Left ventricle myocardium inferior (tissue), 1 donor: Measurements from ENCODE around the gene DDAH1. TPM values are rescaled to one million over a fixed set of nuclear protein-coding genes. Genes with fewer than 3 reads are reported as not detected.

Experiments used
- DNase-seq: peaks from one replicate; pipeline ENCODE4 v3.0.0-alpha.2; 2020
- H3K27ac ChIP-seq: fragments of 200-600 bp; replicated peaks from 2 replicates; pipeline ENCODE4 v1.8.0; 2021
- H3K27me3 ChIP-seq: fragments of 200-600 bp; 2 replicates; pipeline ENCODE4 v1.8.0; 2021; ENCODE audit warnings: low read depth
- H3K36me3 ChIP-seq: fragments of 200-600 bp; 2 replicates; pipeline ENCODE4 v1.8.0; 2021
- H3K4me1 ChIP-seq: fragments of 200-600 bp; 2 replicates; pipeline ENCODE4 v1.8.0; 2021
- H3K4me3 ChIP-seq: fragments of 200-600 bp; 2 replicates; pipeline ENCODE4 v1.8.0; 2021; ENCODE audit warnings: mild to moderate bottlenecking, moderate library complexity
- H3K9me3 ChIP-seq: fragments of 200-600 bp; replicated peaks from 2 replicates; pipeline ENCODE4 v1.8.0; 2021
- intact Hi-C: fragments of 100-400 bp; cut with micrococcal nuclease; formaldehyde crosslinking; loops from one replicate; pipeline ENCODE4 v1.11.0; 2022
- total RNA-seq: library from RNA; stranded (reverse); fragmentation: NEBNext Ultra II Directional; extraction: Animal tissue kit (Norgen Biotek cat#: 25700); gene quantifications from one replicate; pipeline ENCODE4 v1.2.1, GENCODE V29; 2021
- TF ChIP-seq, protein P1 (sequence below): fragments of 200-600 bp; IDR thresholded peaks from 2 replicates; pipeline ENCODE4 v1.8.0; 2021; ENCODE audit warnings: antibody characterized with exemption, mild to moderate bottlenecking, borderline replicate concordance
- donor health status: DM: no; HTN: yes; CAD: no; lungs with severe emphysema.

Gene DDAH1
- total RNA-seq, 1 donor from 2014 or later, result 10.1 TPM

DNA sequence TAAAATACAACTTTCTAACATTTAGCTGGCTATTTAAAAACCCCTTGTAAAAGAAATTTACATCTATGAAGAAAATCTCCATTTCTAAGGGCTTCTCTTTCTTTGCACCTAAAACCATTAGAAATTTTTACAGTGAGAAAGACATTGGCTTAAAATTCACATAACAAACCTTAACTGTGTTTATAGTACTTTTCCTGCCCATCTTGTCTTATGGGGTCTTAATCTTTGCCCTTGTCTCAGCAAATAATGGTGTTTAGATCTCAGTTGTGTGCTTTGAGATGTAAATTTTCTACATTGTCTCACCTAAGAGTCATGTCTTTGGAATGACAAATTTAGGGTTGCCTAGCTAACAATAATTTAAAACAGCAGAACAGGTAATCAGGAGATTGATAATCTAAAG lies 71.5 kb downstream of the DDAH1 start:
- no peak overlapping the region for H3K4me3 ChIP-seq
- no peaks in the 10 kb centered on the region for H3K9me3 ChIP-seq
- no peaks in the 10 kb centered on the region for H3K36me3 ChIP-seq
- TF ChIP-seq, protein P1, sequence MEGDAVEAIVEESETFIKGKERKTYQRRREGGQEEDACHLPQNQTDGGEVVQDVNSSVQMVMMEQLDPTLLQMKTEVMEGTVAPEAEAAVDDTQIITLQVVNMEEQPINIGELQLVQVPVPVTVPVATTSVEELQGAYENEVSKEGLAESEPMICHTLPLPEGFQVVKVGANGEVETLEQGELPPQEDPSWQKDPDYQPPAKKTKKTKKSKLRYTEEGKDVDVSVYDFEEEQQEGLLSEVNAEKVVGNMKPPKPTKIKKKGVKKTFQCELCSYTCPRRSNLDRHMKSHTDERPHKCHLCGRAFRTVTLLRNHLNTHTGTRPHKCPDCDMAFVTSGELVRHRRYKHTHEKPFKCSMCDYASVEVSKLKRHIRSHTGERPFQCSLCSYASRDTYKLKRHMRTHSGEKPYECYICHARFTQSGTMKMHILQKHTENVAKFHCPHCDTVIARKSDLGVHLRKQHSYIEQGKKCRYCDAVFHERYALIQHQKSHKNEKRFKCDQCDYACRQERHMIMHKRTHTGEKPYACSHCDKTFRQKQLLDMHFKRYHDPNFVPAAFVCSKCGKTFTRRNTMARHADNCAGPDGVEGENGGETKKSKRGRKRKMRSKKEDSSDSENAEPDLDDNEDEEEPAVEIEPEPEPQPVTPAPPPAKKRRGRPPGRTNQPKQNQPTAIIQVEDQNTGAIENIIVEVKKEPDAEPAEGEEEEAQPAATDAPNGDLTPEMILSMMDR, result no peak
- H3K27ac ChIP-seq, result no peak overlapping the region
- peaks cover 4% of the 10 kb centered on the region for H3K4me1 ChIP-seq
- intact Hi-C loops, result no loop called here
- no peaks in the 10 kb centered on the region for H3K27me3 ChIP-seq
- no peak for DNase-seq

DNA sequence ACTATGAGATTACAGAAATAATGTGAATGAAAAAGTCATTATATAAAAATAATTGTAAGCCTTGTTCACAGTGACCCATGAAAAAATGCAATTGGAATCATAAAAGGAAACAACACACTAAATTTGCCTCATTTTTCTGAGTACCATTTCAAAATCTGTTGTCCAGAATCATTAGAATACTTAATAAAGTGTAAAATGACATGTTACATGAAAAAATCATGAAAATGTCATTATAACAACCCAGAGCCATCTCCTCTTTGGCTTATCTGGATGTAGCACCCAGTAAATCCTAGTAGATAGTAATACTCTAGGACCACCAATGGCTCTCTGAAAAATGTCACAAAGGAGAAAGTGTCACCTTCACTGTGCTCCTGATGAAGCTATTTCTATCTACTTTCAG lies 76.5 kb downstream of the DDAH1 start:
- intact Hi-C loops, result no loop called here
- Histone ChIP-seq H3K36me3 (no peaks in the 10 kb centered on the region), H3K27ac (no peak overlapping the region), H3K27me3 (no peaks in the 10 kb centered on the region), H3K4me3 (no peak overlapping the region), H3K4me1 (peaks cover 6% of the 10 kb centered on the region), H3K9me3 (peaks cover 16% of the 10 kb centered on the region)
- TF ChIP-seq, protein P1, result no peak
- no peak for DNase-seq

- Histone ChIP-seq H3K4me1 (peaks cover 6% of the 10 kb centered on the region), H3K27me3 (no peaks in the 10 kb centered on the region), H3K4me3 (no peak overlapping the region), H3K36me3 (peaks cover 2% of the 10 kb centered on the region), H3K9me3 (peaks cover 23% of the 10 kb centered on the region), H3K27ac (no peak overlapping the region)
- no peak for DNase-seq
- TF ChIP-seq, protein P1, result no peak
- intact Hi-C loops, result no loop called here
Measured at GRCh38 chr1:85387781-85388180, 77.2 kb downstream of the DDAH1 start.

- Histone ChIP-seq H3K4me1 (peaks cover 6% of the 10 kb centered on the region), H3K9me3 (peaks cover 32% of the 10 kb centered on the region), H3K27ac (no peak overlapping the region), H3K36me3 (peaks cover 7% of the 10 kb centered on the region), H3K27me3 (no peaks in the 10 kb centered on the region), H3K4me3 (no peak overlapping the region)
- TF ChIP-seq, protein P1, result no peak
- intact Hi-C loops, result no loop called here
- DNase-seq, result no peak
Measured at GRCh38 chr1:85386068-85386722, 78.8 kb downstream of the DDAH1 start.

- Histone ChIP-seq H3K4me3 (no peak overlapping the region), H3K27ac (peak overlapping the region; percentile 18), H3K36me3 (peaks cover 7% of the 10 kb centered on the region), H3K27me3 (no peaks in the 10 kb centered on the region), H3K4me1 (peaks cover 6% of the 10 kb centered on the region), H3K9me3 (peaks cover 17% of the 10 kb centered on the region)
- TF ChIP-seq, protein P1, result no peak
- intact Hi-C loops, result no loop called here
- DNase-seq, result no peak
Measured at GRCh38 chr1:85379203-85380136, 85.5 kb downstream of the DDAH1 start.
